NCI-H1694 (cell line): ENCODE measurements around the gene TPSAB1.
A peak's percentile ranks its signal among the peaks of the same experiment; 100 is the strongest.
"Not testable (repeated sequence)": the region's sequence is repeated elsewhere in the genome, so short reads cannot be mapped to it uniquely, and the experiment has no call there.

Experiments used
- DNase-seq: peaks from one replicate; lab custom pipeline; 2025; lab: John Stamatoyannopoulos, UW

The TPSAB1 gene

DNA sequence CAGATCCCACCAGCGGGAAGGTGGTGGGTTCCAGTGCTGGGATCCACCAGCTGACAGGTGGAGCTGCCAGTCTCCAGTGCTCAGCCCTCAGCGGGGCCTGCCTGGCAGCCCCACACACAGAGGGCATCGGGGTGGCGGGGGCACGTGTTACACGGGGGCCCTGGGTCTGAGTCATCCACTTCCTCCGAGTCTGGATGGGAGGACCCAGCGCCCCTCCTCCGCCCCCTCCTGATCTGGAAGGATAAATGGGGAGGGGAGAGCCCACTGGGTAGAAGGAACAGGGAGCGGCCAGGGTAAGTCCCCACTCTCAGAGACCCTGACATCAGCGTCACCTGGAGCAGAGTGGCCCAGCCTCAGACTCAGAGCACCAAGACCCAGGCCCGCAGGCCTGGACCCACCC lies at the start of gene TPSAB1:
TPSAB1 (plus strand) TSS at position 270 of the 400 bp plus-strand sequence. CDS start 234 bp downstream, outside the sequence.
- not testable (repeated sequence) for DNase-seq

DNA sequence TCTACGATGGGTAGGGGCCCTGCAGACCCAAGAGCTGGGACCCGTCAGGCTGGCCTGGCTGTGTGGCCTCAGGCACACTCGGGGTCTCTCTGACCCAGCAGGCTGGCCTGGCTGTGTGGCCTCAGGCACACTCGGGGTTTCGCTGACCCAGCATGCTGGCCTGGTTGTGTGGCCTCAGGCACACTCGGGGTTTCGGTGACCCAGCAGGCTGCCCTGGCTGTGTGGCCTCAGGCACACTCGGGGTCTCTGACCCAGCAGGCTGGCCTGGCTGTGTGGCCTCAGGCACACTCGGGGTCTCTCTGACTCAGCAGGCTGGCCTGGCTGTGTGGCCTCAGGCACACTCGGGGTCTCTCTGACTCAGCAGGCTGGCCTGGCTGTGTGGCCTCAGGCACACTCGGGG lies 49.7 kb upstream of the TPSAB1 start:
- not testable (repeated sequence) for DNase-seq

DNA sequence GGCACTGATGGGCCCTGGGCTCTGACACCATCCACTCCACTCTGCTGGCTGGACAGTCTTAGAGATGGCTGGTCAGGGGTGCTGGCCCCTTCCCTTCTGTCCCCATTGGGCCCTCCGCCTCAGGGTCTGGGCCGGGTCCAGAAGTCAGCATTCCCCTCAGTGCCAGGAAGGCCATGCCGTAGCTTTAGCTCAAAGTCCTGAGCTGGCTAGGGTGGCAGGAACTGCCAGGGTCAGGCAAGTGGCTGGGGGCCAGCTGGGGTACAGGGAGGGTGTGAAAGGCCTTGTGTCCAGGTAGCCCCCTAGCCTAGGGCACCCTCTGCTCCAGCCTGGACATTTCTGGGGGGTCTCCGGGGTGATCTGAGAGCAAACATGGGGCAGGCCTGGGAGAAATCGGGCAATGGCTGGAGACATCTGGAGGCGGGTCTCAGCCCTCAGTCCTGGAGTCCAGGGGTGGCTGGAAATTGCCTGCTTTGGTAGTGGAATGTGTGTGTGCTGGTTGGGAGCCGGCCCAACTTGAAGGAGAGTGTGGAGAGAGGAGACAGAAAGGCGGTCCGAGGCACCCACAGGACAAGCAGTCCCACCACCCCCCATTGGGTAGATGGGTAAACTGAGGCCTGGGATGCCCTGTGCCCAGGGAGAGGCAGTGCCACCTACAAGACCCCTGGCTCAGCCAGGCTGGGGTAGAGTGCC lies 48.0 kb upstream of the TPSAB1 start:
- no peak for DNase-seq

DNA sequence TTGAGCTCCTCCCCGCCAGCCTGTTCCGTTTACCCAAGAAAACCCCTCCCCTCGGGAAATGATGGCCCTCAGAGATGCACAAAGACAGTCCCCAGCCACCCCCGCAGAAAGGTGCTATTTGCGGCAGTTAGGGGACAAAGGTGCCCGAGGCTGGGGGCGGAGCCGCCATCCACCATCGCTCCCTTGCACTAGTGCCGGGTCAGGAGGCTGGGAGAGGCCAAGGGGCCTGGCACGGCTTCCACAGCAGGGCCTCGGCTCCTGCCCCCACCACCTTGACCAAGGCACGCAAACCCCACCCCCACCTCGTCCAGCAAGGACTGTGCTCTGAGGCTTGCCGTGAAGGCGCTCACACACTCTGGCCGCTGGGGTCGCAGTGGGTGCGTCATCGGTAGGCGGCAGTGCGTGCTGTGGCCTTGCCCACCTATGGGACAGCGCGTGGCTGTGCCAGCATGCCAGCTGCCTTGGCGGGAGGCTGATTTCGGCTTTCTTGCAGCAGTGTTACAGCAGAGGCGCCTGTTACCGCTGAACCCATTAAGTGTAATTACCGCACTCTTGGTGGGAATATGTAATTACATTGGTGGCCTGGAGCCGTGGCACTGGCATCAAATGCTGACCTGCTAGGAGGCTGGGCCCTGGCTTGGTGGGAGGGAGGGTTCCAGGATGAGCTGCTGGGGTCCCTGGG lies 47.2 kb upstream of the TPSAB1 start:
- peak; percentile 20 for DNase-seq

DNA sequence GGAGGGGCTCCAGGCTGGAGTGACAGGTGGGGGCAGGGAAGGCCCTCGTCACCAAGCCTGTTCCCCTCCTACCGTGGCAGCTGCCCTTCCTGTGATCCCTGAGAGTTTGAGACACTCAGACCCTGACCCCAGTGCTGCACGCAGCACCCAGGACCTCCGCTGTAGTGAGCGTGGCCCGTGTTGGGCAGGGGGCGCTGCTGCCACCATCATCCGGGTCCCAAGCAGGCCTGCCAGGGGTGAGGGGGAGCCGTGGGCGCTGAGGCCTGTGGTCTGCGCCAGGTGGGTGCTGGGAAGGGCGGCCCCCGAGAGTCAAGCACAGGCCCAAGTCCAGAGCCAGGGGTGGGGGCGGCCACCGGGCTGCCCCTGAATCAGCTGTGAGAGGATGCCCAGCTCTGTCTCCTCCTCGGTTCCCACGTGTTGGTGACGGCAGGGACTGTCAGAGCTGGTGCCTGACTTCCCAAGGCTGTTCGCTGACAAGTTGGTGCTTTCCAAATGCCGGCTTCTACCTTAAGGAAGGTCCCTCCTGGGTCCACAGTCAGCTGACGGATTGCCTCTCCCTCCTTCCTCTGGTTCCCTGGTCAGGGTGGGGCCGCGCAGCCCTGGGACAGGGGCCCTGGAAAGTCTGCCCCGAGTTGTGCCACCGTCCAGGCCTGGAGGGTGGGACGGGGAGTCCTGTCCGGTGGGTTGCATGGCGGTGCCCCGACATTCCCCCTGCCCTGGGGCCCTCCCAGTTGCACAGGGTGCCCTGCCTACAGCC lies 46.5 kb upstream of the TPSAB1 start:
- DNase-seq: no peak

DNA sequence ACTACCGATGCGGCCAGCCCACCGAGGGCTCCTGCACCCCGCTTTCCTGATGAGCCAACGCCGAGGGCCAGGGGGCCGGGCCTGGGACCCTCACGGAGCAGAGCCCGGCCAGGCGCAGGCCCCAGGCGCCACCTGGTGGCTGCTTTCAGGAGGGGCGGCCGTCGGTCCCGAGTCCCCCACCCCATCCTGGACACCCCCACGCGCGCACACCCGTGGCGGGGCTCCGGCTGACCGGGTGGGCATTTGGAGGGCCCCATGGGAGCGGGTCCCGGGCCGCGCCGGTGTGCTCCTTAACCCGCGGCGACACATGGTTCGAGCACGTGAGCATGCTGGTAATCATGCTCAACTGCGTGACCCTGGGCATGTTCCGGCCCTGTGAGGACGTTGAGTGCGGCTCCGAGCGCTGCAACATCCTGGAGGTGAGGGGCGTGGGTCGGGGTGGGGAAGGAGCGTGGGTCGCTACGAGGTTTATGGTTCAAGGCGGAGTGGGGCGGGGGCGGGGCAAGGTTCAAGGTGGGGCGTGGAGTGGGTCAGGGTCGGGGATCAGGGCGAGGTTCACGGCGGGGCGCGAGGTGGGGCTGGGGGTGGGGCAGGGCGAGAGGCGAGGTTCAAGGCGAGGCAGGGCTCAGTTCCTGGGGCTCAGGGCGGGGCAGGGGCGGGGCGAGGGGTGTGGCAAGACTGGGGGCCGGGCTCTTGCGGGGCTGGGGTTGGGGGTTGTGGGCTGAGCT lies 45.7 kb upstream of the TPSAB1 start:
- no peak for DNase-seq

DNA sequence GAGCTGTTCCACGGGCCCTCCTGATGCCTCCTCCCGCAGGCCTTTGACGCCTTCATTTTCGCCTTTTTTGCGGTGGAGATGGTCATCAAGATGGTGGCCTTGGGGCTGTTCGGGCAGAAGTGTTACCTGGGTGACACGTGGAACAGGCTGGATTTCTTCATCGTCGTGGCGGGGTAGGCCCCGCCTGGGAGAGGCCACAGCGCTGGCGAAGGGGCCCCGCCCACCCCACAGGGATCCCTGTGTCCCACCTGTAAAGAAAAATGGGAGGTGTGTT lies 45.2 kb upstream of the TPSAB1 start:
- DNase-seq: no peak

DNA sequence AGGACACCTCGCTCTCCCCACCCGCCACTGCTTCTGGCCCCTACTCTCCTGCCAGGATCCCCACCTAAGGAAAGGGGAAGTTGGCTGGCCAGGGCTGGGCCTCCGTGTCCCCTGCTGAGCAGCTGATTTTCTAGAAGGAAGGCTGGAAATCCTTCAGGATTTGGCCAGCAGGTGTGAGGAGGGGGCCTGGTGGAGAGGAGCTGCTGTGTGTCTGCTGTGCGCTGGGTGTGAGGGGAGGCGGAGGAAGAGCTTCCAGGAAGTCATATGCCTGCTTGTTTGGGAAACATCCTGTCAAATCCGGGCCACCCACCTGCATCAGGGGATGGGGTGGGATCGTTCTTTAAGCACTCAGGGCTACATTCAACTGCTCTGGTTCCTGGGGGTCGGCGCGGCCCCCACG lies 44.0 kb upstream of the TPSAB1 start:
- DNase-seq: no peak

DNA sequence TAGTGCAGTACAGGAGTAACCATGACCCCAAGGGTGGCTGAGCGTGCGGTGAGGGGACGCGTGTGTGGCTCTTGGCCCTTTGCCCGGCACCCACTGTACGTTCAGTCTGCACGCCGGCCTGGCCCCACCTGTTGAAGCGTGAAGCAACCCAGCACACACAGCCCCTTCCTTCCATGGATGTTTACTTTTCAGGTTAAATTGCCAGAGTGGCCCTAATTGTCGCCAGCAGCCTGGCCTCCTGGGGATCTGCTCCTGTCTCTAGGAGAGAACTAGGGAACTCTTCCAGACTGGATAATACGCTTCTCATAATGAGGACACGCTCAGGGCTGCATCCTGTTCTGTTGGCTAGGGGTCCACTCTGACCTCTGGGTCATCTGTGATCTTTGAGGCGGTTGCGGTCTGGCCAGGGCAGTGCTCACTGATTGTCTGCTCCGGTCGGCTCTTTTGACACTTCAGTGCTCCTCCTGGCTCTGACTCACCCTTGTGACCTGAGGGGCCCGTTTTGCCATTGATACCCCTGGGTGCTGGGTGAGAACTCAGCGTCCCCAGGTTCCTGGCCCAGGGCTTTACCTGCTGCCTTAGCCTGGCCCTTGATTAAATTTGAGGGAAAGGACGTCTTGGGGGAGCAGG lies 43.2 kb upstream of the TPSAB1 start:
- DNase-seq: no peak

DNA sequence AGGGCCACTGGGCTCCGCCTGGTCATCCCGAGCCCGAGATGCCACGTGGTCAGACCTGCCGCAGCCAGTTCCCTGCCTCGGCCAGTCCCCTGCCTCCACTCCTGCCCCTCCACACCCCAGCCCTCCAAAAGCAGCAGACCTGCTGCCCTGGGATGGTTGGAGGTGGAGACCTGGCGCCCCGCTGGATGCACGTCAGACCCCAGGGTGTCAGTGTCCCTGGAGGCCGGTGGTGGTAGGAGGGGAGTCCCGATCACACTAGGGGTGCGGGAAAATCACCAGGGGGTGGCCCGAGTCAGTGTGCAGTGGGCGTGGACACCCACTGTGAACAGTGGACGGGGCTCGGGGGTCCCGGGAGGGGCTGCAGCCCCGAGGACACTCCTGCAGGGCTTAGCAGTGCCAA lies 42.3 kb upstream of the TPSAB1 start:
- DNase-seq: no peak

DNA sequence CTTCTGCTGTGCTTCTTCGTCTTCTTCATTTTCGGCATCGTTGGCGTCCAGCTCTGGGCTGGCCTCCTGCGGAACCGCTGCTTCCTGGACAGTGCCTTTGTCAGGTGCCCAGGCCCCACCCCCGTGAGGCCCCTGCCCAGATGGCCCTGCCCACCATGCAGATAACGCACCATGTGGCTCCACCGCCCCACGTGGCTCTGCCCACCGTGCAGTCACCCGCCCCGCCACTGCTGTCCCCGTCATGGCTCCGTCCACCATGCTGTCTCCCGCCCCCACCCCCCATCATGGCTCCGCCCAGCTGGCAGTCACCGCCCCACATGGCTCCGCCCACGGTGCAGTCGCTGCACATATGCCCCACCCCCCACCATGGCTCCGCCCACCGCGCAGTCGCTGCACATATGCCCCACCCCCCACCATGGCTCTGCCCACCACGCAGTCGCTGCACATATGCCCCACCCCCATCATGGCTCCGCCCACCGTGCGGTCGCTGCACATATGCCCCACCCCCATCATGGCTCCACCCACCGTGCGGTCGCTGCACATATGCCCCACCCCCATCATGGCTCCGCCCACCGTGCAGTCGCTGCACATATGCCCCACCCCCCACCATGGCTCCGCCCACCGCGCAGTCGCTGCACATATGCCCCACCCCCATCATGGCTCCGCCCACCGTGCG lies 41.7 kb upstream of the TPSAB1 start:
- not testable (repeated sequence) for DNase-seq

DNA sequence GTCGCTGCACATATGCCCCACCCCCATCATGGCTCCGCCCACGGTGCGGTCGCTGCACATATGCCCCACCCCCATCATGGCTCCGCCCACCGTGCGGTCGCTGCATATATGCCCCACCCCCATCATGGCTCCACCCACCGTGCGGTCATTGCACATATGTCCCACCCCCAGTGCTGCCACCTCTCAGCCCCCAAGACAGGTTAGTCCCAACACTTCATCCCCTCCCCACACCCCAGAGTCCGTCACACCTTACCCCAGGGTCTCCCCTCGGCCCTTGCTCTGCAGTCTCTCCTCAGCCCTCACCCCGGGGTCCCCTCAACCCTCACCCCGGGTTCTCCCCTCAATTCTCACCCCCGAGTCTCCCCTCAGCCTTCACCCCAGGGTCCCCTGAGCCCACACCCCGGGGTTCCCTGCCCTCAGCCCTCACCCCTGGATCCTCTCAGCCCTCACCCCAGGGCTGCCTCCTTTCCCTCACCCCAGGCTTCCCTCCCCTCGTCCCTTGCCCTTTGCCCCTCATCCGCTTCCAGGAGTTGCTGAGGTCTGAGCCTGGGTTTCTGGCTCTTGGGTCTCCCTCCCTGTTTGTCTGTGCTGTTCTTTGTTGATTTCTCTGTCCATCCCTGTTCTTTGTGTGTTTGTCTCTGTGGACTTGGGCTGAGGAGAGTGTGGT lies 41.0 kb upstream of the TPSAB1 start:
- DNase-seq: no peak

DNA sequence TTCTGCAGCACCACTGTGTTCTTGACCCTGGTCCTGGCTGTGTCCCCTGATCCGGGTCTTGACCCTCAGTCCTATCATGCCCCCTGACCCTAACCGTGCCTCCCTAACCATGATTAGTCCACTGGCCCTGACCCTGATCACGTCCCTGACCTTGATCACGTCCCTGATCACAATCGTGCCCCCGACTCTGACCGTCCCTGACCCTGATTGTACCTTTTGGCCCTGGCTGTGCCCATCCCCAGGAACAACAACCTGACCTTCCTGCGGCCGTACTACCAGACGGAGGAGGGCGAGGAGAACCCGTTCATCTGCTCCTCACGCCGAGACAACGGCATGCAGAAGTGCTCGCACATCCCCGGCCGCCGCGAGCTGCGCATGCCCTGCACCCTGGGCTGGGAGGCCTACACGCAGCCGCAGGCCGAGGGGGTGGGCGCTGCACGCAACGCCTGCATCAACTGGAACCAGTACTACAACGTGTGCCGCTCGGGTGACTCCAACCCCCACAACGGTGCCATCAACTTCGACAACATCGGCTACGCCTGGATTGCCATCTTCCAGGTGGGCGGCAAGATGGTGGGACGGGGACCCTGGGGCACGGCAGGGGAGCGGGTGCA lies 40.4 kb upstream of the TPSAB1 start:
- DNase-seq: no peak

DNA sequence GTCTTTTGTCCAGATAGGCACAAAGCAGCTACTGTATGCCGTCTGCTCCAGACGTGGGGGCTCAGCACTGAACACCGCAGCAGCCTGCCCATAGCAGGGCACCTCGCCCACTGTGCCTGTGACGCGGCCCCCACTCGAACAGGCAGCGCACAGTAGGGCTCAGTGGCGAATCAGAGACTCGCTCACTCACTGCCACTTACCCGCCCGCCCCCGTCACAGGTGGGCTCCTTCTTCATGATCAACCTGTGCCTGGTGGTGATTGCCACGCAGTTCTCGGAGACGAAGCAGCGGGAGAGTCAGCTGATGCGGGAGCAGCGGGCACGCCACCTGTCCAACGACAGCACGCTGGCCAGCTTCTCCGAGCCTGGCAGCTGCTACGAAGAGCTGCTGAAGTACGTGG lies 39.1 kb upstream of the TPSAB1 start:
- no peak for DNase-seq

DNA sequence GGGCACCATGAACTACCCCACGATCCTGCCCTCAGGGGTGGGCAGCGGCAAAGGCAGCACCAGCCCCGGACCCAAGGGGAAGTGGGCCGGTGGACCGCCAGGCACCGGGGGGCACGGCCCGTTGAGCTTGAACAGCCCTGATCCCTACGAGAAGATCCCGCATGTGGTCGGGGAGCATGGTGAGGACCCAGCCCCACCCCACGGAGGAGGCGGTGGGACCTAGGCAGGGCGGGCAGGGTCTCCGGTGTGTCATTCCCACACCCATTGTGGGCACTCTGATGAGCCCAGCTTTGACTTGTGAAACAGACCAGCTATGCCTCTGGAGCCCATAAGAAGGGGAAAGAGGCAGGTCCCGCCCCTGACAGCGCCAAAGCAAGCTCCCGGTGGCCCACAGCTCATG lies 38.2 kb upstream of the TPSAB1 start:
- DNase-seq: no peak

DNA sequence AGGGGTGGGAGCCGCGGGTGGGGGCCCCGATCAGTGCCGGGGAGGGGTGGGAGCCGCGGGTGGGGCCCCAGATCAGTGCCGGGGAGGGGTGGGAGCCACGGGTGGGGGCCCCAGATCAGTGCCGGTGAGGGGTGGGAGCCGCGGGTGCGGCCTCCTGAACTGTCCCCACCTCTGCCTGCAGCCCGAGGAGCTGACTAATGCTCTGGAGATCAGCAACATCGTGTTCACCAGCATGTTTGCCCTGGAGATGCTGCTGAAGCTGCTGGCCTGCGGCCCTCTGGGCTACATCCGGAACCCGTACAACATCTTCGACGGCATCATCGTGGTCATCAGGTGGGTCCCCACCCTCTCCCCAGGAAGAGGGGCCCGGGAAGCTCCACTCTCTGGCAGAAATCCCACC lies 35.6 kb upstream of the TPSAB1 start:
- no peak for DNase-seq

DNA sequence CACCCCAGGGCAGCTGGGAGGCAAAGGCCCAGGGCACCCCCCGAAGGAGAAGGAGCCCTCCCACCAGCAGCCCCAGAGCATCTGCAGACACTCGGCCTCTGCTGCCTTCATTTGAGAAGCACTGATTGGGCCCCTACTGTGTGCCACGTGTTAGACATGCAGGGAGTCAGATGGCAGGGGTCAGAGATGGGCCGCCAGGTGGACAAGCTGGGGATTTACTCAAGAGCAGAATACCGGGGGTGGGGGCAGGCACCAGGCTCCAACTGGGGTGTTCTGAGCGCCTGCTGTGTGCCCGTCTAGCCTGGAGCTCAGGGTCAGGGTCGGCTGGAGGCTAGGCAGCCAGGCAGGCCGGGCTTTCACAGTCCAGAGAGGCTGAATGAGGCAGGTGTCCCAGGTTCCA lies 34.2 kb upstream of the TPSAB1 start:
- no peak for DNase-seq

DNA sequence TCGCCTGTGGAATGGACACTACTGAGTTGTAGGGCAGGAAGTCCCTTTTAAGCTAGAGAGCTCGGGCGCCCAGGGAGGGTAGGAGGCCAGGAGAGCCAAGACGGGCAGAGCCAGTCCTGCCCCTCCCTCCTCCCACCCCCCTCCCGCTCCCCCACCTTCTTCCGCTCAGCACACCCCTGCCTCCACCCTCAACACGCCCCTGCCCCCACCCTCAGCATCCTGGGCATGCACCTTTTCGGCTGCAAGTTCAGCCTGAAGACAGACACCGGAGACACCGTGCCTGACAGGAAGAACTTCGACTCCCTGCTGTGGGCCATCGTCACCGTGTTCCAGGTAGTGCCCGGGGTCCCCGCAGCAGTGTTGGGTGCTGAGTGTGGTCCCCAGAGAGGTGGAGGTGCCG lies 33.7 kb upstream of the TPSAB1 start:
- DNase-seq: no peak

DNA sequence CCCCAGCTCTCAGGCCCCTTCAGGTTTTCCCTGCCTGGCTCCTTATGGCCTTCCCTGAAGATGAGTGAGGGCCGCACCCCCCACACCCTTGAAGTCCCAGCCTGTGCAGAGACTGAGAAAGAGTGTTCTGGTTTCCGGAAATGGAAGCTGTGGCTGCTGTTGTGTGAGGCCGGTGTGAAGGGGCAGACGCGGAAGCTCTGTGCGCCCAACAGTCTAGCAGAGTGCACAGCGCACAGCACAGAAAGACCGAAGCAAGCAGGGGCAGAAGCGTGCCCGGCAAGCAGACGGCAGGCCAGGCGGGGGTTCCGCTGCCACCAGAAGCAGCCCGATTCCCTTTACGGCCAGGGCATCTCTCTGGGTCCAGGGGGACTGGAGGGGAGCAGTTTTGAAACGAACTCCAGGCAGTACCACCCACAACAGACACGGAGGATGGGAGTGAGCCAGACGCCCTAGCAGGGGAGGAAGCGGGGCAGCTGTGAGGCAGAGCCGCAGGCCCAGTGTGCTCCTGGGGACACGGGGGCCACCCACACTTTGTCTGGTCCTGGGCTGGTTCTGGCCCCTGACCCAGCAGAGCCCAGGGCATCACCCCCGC lies 32.2 kb upstream of the TPSAB1 start:
- DNase-seq: no peak

DNA sequence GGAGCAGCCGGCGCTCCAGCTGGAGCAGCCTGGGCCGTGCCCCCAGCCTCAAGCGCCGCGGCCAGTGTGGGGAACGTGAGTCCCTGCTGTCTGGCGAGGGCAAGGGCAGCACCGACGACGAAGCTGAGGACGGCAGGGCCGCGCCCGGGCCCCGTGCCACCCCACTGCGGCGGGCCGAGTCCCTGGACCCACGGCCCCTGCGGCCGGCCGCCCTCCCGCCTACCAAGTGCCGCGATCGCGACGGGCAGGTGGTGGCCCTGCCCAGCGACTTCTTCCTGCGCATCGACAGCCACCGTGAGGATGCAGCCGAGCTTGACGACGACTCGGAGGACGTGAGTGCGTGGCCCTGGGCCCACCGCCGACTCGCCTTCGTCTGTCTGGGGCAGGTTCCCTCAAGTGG lies 31.4 kb upstream of the TPSAB1 start:
- DNase-seq: no peak
